Mononuclear cell (primary cell): Measurements from ENCODE around the gene DLGAP1. TPM values are rescaled to one million over a fixed set of nuclear protein-coding genes. Genes with fewer than 3 reads are reported as not detected.

Source experiments
- H3K27me3 ChIP-seq: 2 replicates; pipeline ENCODE4 v1.6.0; 2011; ENCODE audit warnings: low read length, control low read depth; ENCODE audit not compliant: insufficient read depth
- H3K4me1 ChIP-seq: 2 replicates; pipeline ENCODE4 v1.5.1; 2011; ENCODE audit warnings: mild to moderate bottlenecking, low read length, control low read depth; ENCODE audit not compliant: insufficient read depth
- H3K4me3 ChIP-seq: 2 replicates; pipeline ENCODE4 v1.5.1; 2011; ENCODE audit warnings: mild to moderate bottlenecking, low read length, moderate library complexity
- H3K9me3 ChIP-seq: 2 replicates; pipeline ENCODE4 v1.5.1; 2011; ENCODE audit warnings: low read depth, mild to moderate bottlenecking, control low read depth, low read length
- total RNA-seq: library from RNA; depleted of rRNA; stranded (reverse); fragments of >200 nt; gene quantifications from one replicate; pipeline ENCODE4 v1.2.3, GENCODE V29; 2012

The DLGAP1 gene
- total RNA-seq, 1 donor: 0.42 TPM

GRCh38 chr18:4211111-4211837 lies 243.8 kb downstream of the DLGAP1 start:
- no peaks in the 10 kb centered on the region for H3K9me3 ChIP-seq
- H3K4me3 ChIP-seq: no peak overlapping the region
- H3K27me3 ChIP-seq: no peaks in the 10 kb centered on the region
- H3K4me1 ChIP-seq: no peaks in the 10 kb centered on the region

- Histone ChIP-seq H3K27me3 (no peaks in the 10 kb centered on the region), H3K9me3 (no peaks in the 10 kb centered on the region), H3K4me1 (no peaks in the 10 kb centered on the region)
Measured at GRCh38 chr18:4208366-4208765, 246.7 kb downstream of the DLGAP1 start.

DNA sequence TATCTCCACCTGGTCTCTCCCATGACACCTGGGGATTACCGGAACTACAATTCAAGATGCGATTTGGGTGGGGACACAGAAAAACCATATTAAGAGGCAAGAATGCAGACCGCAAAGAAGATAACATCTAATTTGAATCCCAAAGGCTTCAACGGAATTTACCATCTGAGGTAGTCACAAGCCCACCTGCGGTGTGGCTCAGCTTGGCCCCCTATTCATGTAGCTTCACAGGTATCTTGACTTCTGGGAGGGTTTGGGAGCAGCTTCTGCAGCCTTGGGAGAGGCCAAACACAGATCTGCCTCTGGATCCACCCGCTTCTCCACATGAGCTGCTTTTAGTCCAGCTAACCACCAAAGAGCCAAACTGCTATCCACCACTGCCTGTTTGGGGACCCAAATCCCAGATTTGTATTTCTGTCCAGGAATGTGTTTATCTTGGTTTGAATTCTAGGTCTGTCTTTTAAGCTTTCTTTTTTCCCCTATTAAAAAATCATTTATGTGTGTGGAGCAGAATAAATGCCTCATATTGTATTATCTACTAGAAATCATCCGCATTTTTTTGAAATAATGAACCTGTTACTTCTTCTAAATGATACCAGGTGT lies 247.6 kb downstream of the DLGAP1 start:
- H3K4me1 ChIP-seq: no peaks in the 10 kb centered on the region
- no peak overlapping the region for H3K4me3 ChIP-seq
- H3K9me3 ChIP-seq: no peaks in the 10 kb centered on the region
- no peaks in the 10 kb centered on the region for H3K27me3 ChIP-seq

More at GRCh38 chr18:4208366-4208765, 246.7 kb downstream of the DLGAP1 start:
- H3K4me3 ChIP-seq: no peak overlapping the region

- Histone ChIP-seq H3K4me1 (no peaks in the 10 kb centered on the region), H3K9me3 (no peaks in the 10 kb centered on the region), H3K4me3 (no peak overlapping the region), H3K27me3 (no peaks in the 10 kb centered on the region)
Measured at GRCh38 chr18:4204438-4204720, 250.7 kb downstream of the DLGAP1 start.

DNA sequence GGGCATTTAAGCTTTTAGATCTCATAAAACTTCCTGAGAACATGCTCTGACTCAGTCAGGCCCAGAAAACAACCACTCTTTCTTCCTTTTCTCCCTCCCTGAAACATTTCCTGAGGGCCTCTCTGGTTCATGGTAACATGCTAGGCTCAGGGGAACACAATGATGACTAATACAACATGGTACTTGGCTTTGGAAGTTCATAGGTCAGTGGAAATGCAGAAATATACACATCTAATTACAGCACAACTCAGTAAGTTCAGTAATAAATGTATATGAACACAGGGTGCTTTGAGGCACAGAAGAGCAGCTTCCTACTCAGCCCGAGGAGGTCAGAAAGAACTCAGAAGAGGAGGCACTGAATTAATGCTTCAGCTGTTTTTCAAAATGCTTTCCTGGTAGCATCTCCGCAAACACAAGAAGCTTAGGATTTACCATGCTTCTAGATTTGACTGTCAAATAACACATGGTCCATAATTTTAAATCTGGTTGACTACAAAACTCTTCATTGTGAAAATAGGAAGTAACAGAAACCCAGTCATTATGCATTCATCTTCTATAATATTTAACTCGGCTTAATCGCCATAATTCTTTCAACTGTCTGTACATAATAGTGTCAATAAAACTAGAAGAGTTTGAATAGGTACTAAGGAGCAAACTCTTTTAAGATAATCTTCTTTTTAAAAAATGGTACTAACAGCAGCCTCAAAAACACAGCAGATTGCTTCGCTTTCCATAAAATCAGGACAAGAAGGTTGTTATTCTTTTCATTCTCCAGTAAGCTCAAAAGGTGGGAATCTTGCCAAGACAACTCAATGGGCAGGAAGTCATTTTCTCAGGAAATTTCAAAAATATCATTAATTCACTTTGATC lies 251.3 kb downstream of the DLGAP1 start:
- Histone ChIP-seq H3K9me3 (no peaks in the 10 kb centered on the region), H3K4me1 (no peaks in the 10 kb centered on the region), H3K4me3 (no peak overlapping the region), H3K27me3 (no peaks in the 10 kb centered on the region)

GRCh38 chr18:4200399-4200798 lies 254.7 kb downstream of the DLGAP1 start:
- Histone ChIP-seq H3K4me1 (no peaks in the 10 kb centered on the region), H3K9me3 (no peaks in the 10 kb centered on the region), H3K27me3 (no peaks in the 10 kb centered on the region), H3K4me3 (no peak overlapping the region)

DNA sequence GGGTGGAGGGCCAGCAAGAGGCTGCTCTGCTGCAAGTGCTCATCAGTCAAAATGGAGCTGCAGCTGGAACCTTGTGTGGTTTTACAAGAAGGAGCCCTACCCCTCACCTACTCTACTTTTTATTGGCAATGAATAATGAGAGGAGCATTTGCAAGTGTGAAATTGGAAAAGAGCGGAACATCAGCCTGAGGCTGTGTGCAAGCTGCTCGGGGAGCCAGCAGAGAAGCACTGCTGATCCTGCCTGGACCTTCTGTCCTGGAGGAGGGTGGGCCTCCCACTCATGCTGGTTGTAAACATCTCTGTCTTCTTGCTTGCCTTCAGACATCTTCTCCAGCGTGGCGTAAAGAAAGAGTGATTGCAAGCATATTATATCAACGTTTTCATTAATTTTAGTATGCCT lies 256.2 kb downstream of the DLGAP1 start:
- H3K4me1 ChIP-seq: no peaks in the 10 kb centered on the region
- no peaks in the 10 kb centered on the region for H3K27me3 ChIP-seq
- H3K4me3 ChIP-seq: no peak overlapping the region
- no peaks in the 10 kb centered on the region for H3K9me3 ChIP-seq

GRCh38 chr18:4196351-4196750 lies 258.8 kb downstream of the DLGAP1 start:
- Histone ChIP-seq H3K4me3 (no peak overlapping the region), H3K9me3 (no peaks in the 10 kb centered on the region), H3K27me3 (no peaks in the 10 kb centered on the region), H3K4me1 (no peaks in the 10 kb centered on the region)

DNA sequence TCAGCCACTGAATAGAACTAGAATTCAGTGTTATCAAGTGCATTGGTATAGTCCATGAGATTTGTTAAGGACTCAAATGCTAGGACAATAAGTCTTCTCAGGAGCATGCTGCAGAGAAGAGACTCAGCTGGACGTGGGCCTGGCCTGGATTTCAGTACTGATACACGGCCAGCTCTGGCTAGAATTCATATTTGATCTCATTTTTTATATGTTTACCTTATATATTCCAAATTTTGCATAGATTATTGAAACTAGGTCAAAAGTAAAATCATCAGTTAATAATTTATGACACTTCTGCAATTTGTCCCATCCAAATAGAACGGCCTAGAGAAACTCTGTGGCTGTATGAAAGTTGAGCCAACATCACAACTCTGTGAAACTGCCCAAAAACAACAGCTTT lies 262.0 kb downstream of the DLGAP1 start:
- no peak overlapping the region for H3K4me3 ChIP-seq
- H3K27me3 ChIP-seq: no peaks in the 10 kb centered on the region
- H3K4me1 ChIP-seq: no peaks in the 10 kb centered on the region
- H3K9me3 ChIP-seq: no peaks in the 10 kb centered on the region

DNA sequence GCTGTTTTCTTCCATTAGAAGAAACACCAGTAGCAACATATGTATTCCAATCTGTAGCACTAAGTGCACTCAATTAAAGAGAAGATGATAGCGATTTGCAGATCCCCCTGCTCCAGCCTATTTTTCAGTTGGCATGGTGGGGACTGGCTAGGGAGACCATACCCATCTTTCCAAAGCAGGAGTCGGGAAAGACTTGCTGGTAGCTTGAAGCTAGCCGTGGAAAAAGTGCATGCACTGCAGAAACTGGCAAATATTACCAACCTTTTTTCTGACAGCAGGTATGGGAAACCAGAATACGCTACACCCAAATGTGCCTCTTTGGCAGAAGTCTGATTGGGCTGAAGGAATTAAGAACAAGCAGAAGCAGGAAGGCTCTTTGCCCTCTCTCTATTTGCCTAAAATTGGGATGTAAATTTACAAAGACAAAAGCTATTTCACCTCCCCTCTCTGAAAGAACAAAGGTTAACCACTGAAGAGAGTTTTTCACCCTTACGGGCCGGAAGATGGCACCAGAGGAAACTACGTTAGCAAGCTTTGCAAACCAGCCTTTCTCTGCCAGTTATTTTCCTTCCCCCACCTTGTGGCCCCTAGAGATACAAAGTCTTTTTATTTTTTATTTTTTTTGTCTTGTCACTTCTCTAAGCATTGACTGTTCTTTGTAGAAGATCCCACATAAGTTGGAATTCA lies 273.1 kb downstream of the DLGAP1 start:
- Histone ChIP-seq H3K9me3 (no peaks in the 10 kb centered on the region), H3K27me3 (no peaks in the 10 kb centered on the region), H3K4me3 (no peak overlapping the region), H3K4me1 (no peaks in the 10 kb centered on the region)

DNA sequence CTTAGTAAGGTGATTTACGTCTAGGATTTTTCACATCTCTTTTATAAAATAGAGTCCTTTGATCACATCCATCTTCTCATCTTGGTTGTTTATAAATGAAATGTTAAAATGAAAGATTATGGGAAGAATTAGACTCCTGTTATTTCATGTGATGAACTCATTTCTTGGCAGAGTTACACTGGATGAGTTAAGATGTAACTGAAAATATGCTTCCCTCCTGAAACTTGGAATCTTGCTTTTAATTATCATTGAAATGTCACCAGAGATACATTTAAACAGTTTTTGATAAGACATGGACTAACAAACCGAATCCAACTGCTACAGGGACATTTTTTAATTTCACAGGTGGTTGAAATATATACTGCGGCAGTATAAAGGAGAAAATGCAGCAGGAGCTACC lies 274.0 kb downstream of the DLGAP1 start:
- H3K4me3 ChIP-seq: no peak overlapping the region
- no peaks in the 10 kb centered on the region for H3K9me3 ChIP-seq
- no peaks in the 10 kb centered on the region for H3K4me1 ChIP-seq
- no peaks in the 10 kb centered on the region for H3K27me3 ChIP-seq

GRCh38 chr18:4172196-4173100 lies 282.7 kb downstream of the DLGAP1 start:
- no peaks in the 10 kb centered on the region for H3K9me3 ChIP-seq

GRCh38 chr18:4157352-4157751 lies 297.8 kb downstream of the DLGAP1 start:
- no peak overlapping the region for H3K4me3 ChIP-seq
- H3K27me3 ChIP-seq: no peaks in the 10 kb centered on the region
- H3K4me1 ChIP-seq: no peaks in the 10 kb centered on the region
- no peaks in the 10 kb centered on the region for H3K9me3 ChIP-seq

More at GRCh38 chr18:4172196-4173100, 282.7 kb downstream of the DLGAP1 start:
- no peaks in the 10 kb centered on the region for H3K4me1 ChIP-seq
- H3K27me3 ChIP-seq: no peaks in the 10 kb centered on the region
- H3K4me3 ChIP-seq: no peak overlapping the region

GRCh38 chr18:4146797-4147196 lies 308.3 kb downstream of the DLGAP1 start:
- Histone ChIP-seq H3K27me3 (no peaks in the 10 kb centered on the region), H3K9me3 (no peaks in the 10 kb centered on the region), H3K4me3 (no peak overlapping the region), H3K4me1 (no peaks in the 10 kb centered on the region)
